Gastroesophageal sphincter (tissue), 3 donors: ENCODE data around the gene STEAP1B.
"Not testable (repeated sequence)": the region's sequence is repeated elsewhere in the genome, so short reads cannot be mapped to it uniquely, and the experiment has no call there.

ENCODE experiments used
- EP300 ChIP-seq: sonication (generic); formaldehyde crosslinking; IDR thresholded peaks from one replicate; pipeline ENCODE4 v1.6.1; 2017; ENCODE audit warnings: antibody characterized with exemption, mild to moderate bottlenecking
- POLR2A ChIP-seq, 2 donors: fragments of 450-650 bp; IDR thresholded peaks; one replicate each; pipeline ENCODE4 v1.6.1; 2017; ENCODE audit warnings: antibody characterized with exemption in 2 of 2, mild to moderate bottlenecking in 2 of 2, moderate library complexity in 1 of 2
- TF ChIP-seq, protein P1 (sequence below), 4 experiments: fragments of 200-600 bp in 2 of 4; fragments of 450-650 bp in 2 of 4; sonication (generic) in 1 of 4; IDR thresholded peaks; one replicate each; pipeline ENCODE4 v1.5.1; 2017 to 2019; ENCODE audit warnings: antibody characterized with exemption in 4 of 4, mild to moderate bottlenecking in 2 of 4, moderate library complexity in 2 of 4

DNA sequence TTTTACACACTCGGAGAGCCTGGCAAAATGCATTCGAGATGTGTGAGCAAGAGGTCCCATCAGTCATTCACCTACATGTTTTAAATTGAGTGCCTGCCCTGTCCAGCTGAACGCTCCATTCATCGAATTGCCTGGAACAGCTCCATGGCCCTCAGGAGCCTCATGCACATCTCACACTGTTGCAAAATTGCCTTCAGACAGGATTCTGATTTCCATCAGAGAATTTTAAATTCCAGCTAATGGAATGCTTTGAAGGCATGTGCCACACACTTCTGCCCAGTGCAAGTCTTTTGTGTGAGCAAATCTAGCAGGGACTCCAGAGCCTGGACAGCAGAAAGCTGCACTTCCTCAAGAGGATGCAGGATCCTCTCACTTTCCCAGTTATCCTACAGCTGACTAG, 17.0 kb upstream of the STEAP1B start:
- not testable (repeated sequence) for TF ChIP-seq EP300; POLR2A (IDR thresholded peaks at IDR 0.05)
- TF ChIP-seq, protein P1, sequence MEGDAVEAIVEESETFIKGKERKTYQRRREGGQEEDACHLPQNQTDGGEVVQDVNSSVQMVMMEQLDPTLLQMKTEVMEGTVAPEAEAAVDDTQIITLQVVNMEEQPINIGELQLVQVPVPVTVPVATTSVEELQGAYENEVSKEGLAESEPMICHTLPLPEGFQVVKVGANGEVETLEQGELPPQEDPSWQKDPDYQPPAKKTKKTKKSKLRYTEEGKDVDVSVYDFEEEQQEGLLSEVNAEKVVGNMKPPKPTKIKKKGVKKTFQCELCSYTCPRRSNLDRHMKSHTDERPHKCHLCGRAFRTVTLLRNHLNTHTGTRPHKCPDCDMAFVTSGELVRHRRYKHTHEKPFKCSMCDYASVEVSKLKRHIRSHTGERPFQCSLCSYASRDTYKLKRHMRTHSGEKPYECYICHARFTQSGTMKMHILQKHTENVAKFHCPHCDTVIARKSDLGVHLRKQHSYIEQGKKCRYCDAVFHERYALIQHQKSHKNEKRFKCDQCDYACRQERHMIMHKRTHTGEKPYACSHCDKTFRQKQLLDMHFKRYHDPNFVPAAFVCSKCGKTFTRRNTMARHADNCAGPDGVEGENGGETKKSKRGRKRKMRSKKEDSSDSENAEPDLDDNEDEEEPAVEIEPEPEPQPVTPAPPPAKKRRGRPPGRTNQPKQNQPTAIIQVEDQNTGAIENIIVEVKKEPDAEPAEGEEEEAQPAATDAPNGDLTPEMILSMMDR (IDR thresholded peaks at IDR 0.05) = not testable (repeated sequence)
